Measurements from ENCODE around the gene FAM227A.

Gene FAM227A

DNA sequence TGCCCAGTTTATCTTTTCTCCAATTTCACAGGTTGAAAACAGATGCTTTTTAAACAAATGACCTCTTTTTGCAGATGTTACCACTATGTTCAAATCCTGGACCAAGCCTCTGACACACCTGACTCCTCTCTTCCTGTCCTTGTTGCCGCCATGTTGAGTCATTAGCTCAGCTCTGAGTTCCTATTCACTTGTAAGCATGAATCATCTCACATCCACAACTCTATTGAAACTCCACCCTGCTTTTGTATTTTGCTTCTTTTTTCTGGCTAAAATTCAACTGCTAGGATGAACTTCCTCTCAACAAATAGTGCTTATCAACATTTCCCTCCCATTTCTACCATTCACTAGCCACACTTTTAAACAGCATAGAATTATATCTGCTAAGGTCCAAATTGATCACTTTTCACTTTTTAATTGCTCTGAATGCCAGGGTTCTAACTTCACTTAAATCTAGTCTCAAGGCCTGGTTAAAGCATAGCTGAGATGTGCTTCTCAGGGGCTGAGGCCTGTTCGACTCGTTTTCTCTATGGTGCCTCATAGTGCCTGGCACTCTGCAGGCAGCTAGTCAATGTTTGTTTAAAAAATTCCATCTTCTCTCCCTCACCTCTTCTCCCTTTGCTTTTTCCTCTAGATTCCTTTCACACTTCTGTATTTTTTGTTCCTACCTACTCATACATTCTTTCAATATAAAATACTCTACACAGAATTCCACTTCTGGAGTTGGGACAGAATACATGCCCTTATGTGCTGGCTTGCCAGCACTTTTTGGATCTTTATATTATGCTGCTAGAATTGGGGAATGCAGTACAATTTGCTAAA lies 40.6 kb upstream of the FAM227A start:
- Histone ChIP-seq H3K4me3 (ENCODE audit: low read length, poor library complexity, severe bottlenecking) (peak overlapping the region; percentile 94), H3K9ac (ENCODE audit: low read depth, low read length, poor library complexity, severe bottlenecking) (peak overlapping the region; percentile 97), H3K4me1 (ENCODE audit: insufficient read depth, low read length, poor library complexity, severe bottlenecking) (peaks cover 70% of the 10 kb centered on the region), H3K79me2 (ENCODE audit: insufficient read depth, low read length) (peaks cover 81% of the 10 kb centered on the region), H3K36me3 (ENCODE audit: insufficient read depth, low read length) (no peaks in the 10 kb centered on the region), H4K20me1 (ENCODE audit: insufficient read depth, low read length, poor library complexity, severe bottlenecking) (peaks cover 26% of the 10 kb centered on the region), H3K9me3 (ENCODE audit: insufficient read depth, low read depth, low read length) (no peaks in the 10 kb centered on the region), H2AFZ (ENCODE audit: low read length) (no peak overlapping the region), H3K27me3 (ENCODE audit: insufficient read depth, low read length, poor library complexity, severe bottlenecking) (no peaks in the 10 kb centered on the region), H3K9me2 (replicated peaks; ENCODE audit: low read depth, low read length) (no peaks in the 10 kb centered on the region), H3F3A (ENCODE audit: low read depth) (no peaks in the 10 kb centered on the region), H3K4me2 (ENCODE audit: low read depth, low read length, poor library complexity, severe bottlenecking) (peak overlapping the region; percentile 99)
- TF ChIP-seq, protein P1, sequence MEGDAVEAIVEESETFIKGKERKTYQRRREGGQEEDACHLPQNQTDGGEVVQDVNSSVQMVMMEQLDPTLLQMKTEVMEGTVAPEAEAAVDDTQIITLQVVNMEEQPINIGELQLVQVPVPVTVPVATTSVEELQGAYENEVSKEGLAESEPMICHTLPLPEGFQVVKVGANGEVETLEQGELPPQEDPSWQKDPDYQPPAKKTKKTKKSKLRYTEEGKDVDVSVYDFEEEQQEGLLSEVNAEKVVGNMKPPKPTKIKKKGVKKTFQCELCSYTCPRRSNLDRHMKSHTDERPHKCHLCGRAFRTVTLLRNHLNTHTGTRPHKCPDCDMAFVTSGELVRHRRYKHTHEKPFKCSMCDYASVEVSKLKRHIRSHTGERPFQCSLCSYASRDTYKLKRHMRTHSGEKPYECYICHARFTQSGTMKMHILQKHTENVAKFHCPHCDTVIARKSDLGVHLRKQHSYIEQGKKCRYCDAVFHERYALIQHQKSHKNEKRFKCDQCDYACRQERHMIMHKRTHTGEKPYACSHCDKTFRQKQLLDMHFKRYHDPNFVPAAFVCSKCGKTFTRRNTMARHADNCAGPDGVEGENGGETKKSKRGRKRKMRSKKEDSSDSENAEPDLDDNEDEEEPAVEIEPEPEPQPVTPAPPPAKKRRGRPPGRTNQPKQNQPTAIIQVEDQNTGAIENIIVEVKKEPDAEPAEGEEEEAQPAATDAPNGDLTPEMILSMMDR (conservative IDR thresholded peaks at IDR 0.05; ENCODE audit: low read length), result no peak
- TF ChIP-seq EZH2phosphoT487 (IDR thresholded peaks at IDR 0.05; ENCODE audit: borderline replicate concordance), result no peak

DNA sequence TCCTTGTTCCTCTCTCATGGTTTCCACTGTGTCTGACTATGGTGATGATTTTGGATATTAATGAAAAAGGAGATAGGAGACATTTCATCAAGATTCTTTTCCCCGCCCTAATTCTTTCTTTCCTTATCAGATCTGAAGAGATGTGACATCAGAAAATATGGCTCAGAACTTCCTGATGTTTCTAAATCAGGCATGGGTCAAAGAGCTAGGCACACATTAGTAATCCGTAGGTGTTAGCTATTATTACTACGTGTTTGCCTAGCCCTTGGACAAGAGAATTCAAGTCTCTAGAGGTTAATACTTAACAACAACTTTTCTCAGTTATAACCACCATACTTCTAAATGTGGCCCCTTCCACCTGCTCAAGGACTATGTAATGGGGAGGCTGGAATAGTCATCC lies 38.7 kb upstream of the FAM227A start:
- Histone ChIP-seq H3K4me2 (ENCODE audit: low read depth, low read length, poor library complexity, severe bottlenecking) (peak overlapping the region; percentile 99), H3K27me3 (ENCODE audit: insufficient read depth, low read length, poor library complexity, severe bottlenecking) (no peaks in the 10 kb centered on the region), H3K4me1 (ENCODE audit: insufficient read depth, low read length, poor library complexity, severe bottlenecking) (peaks cover 62% of the 10 kb centered on the region), H2AFZ (ENCODE audit: low read length) (no peak overlapping the region), H3K9ac (ENCODE audit: low read depth, low read length, poor library complexity, severe bottlenecking) (no peak overlapping the region), H3K9me2 (replicated peaks; ENCODE audit: low read depth, low read length) (no peaks in the 10 kb centered on the region), H3K4me3 (ENCODE audit: low read length, poor library complexity, severe bottlenecking) (peak overlapping the region; percentile 40), H3K9me3 (ENCODE audit: insufficient read depth, low read depth, low read length) (no peaks in the 10 kb centered on the region), H3K79me2 (ENCODE audit: insufficient read depth, low read length) (peaks cover 79% of the 10 kb centered on the region), H3F3A (ENCODE audit: low read depth) (no peaks in the 10 kb centered on the region), H4K20me1 (ENCODE audit: insufficient read depth, low read length, poor library complexity, severe bottlenecking) (peaks cover 22% of the 10 kb centered on the region), H3K36me3 (ENCODE audit: insufficient read depth, low read length) (no peaks in the 10 kb centered on the region)
- no peak for TF ChIP-seq EZH2phosphoT487 (IDR thresholded peaks at IDR 0.05; ENCODE audit: borderline replicate concordance)
- TF ChIP-seq, protein P1 (conservative IDR thresholded peaks at IDR 0.05; ENCODE audit: low read length), result no peak

DNA sequence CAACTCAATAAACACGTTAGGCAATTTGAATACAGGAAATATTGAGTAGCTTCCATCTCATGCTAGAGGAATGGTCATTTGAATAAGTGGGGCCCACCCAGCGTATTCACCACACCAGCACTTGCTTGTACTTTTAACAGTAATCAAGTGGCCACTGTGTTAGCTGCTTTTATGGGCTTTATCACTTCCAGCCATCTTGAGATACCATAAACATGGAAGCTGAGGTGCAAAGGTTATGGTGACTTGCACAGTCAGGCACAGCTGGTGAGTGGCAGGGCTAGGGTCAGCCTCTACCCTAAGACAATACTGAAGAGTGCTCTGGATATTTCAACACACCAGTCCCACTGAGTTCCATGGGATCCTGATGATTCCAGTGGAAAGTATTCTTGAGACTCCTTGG lies 37.9 kb upstream of the FAM227A start:
- Histone ChIP-seq H3K4me3 (ENCODE audit: low read length, poor library complexity, severe bottlenecking) (peak overlapping the region; percentile 38), H3K36me3 (ENCODE audit: insufficient read depth, low read length) (peaks cover 3% of the 10 kb centered on the region; the same call in 1 of the 2 replicates), H3K9ac (ENCODE audit: low read depth, low read length, poor library complexity, severe bottlenecking) (no peak overlapping the region), H3K27me3 (ENCODE audit: insufficient read depth, low read length, poor library complexity, severe bottlenecking) (no peaks in the 10 kb centered on the region), H3F3A (ENCODE audit: low read depth) (no peaks in the 10 kb centered on the region), H3K9me3 (ENCODE audit: insufficient read depth, low read depth, low read length) (no peaks in the 10 kb centered on the region), H4K20me1 (ENCODE audit: insufficient read depth, low read length, poor library complexity, severe bottlenecking) (peaks cover 13% of the 10 kb centered on the region), H3K9me2 (replicated peaks; ENCODE audit: low read depth, low read length) (no peaks in the 10 kb centered on the region), H3K79me2 (ENCODE audit: insufficient read depth, low read length) (peaks cover 70% of the 10 kb centered on the region), H3K4me2 (ENCODE audit: low read depth, low read length, poor library complexity, severe bottlenecking) (peak overlapping the region; percentile 99), H2AFZ (ENCODE audit: low read length) (no peak overlapping the region), H3K4me1 (ENCODE audit: insufficient read depth, low read length, poor library complexity, severe bottlenecking) (peaks cover 53% of the 10 kb centered on the region)
- TF ChIP-seq, protein P1 (conservative IDR thresholded peaks at IDR 0.05; ENCODE audit: low read length), result no peak
- no peak for TF ChIP-seq EZH2phosphoT487 (IDR thresholded peaks at IDR 0.05; ENCODE audit: borderline replicate concordance)

All from Loucy (cell line).